ENCODE measurements around the gene LCE7A.

Gene LCE7A
- 0 reads per million in 3 experiments for total RNA-seq

GRCh38 chr1:152859696-152860095 is at the start of gene LCE7A:
LCE7A (plus strand) TSS chr1:152859996; CDS start chr1:152860698, 702 bp downstream.
- DNase-seq: no peak

- DNase-seq: no peak
Measured at GRCh38 chr1:152811050-152811449, 48.7 kb upstream of the LCE7A start.

- DNase-seq: no peak
Measured at GRCh38 chr1:152811671-152812070, 48.1 kb upstream of the LCE7A start, which contains the start of gene LCE1B. LCE1B (plus strand) TSS chr1:152811971; CDS start chr1:152812447, 476 bp downstream.

- no peak for DNase-seq
Measured at GRCh38 chr1:152817309-152817708, 42.5 kb upstream of the LCE7A start.

DNA sequence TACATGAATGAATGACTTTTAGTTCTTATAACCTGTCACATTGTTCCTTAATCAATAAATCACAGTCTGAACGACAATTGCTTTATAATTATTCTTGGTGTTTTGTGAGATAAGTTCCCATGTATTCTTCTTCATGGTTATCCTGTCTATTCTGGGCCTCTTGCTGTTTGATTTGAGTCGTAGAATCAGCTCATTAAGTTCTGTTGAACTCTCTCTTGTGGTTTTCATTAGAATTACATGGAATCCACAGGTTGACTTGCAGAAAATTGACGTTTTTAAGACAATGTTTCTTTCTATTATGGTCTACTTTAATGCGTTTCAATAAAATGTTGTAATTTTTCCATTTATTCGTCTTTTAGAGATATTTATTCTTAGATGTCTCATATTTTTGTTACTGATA is 36.5 kb upstream of the LCE7A start:
- DNase-seq: no peak

DNA sequence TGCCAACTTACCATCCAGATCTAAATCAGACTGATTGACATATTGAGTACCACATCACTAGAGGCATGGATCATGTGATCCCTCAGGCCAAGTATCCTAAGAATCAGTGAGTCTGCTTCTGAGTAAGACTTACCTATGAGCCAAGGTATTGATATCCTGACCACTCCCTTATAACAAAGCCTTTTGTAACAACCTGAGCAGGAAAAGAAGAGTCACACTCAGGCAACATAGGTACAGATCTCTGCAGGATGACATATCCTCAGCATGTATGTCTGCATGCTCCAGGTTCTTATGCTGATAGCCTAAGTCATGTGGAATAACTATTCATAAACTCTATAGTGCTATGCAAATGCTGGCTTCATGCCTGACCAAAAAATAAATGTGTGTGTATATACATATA is 34.8 kb upstream of the LCE7A start:
- no peak for DNase-seq

DNA sequence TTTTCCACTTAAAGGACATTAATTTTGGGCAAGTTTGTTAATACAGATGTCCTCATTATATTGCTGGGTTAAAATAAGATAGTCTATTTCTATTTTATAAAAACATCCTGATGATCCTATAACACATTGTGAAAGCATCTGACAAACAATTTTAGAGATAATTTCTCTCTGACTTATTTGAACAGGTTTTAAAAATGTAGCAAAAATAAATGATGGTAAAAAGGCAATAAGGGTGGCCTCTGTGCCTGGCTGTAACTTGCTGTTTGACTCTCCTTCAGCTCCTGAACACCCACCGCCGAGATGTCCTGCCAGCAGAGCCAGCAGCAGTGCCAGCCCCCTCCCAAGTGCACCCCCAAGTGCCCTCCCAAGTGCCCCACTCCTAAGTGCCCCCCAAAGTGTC is 32.6 kb upstream of the LCE7A start, which contains the start of gene LCE1A:
Gene LCE1A, plus strand, starts transcription at position 301 of the 400 bp plus-strand sequence. Its CDS starts 0 bp downstream, at position 301.
- no peak for DNase-seq

GRCh38 chr1:152836870-152837269 is 22.9 kb upstream of the LCE7A start:
- no peak for DNase-seq

DNA sequence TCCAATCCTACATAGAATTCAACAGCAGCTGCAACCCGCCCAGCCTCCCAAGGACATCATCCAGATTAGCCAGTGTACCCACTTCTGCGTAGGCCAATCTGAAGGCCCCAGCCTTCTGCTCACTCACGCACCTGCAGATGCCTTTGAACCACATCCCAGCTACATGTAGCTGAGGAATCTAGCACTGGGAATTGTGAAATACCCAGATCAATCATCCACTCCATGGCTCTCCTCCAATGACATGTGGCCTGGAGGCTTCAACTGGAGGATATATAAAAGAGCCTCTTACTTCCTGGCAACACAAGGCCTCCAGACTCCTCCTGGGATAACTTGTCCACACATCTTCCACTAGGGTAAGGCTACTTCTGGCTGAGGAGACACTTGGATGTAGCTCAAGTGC is 17.2 kb upstream of the LCE7A start, which contains the start of gene LCE6A:
Gene LCE6A, plus strand, starts transcription at position 301 of the 400 bp plus-strand sequence. CDS start 665 bp downstream, outside the sequence.
- no peak for DNase-seq

- no peak for DNase-seq
Measured at GRCh38 chr1:152855661-152856060, 4.1 kb upstream of the LCE7A start.

GRCh38 chr1:152858062-152858461 is 1.7 kb upstream of the LCE7A start:
- DNase-seq: no peak

DNA sequence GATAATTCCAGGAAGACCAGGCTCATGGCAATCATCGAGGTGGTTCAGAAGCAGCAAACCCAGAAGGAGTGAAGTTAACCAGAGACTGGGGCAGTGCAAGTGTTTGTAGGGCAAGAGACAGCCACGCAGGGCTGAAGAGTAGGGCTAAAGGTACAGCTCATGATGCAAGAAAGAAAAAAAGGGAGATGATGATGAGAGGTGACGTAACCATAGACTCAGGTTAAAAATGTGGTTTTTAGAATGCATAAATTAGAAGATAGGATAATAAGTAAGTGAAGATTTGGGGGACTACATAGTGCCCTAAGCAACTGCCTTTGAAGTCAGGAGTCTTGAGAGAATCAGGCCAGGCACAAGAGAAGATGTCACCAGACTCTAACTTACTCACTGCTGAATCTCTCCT is 333 bp downstream of the LCE7A start:
- no peak for DNase-seq

DNA sequence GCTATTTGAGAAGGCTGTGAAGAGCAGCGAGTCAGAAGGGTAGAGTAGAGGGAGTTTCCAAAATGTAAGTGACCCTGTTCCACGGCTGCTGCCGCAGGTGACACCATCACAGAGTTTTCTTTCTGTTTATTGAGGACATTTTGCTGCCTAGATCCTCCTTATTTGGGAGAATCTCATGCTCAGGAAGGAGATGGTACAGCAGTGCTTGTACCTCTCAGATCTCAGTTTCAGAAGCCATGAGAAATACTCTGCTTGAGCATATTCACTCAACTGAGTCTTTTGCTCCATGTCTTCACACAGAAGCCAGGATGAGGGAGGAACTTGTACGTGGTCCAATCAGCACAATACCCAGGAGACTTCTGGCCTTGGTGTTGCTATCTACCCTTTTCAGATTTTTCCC is 1.6 kb downstream of the LCE7A start:
- no peak for DNase-seq

- DNase-seq: no peak
Measured at GRCh38 chr1:152864443-152864842, 4.6 kb downstream of the LCE7A start.

DNA sequence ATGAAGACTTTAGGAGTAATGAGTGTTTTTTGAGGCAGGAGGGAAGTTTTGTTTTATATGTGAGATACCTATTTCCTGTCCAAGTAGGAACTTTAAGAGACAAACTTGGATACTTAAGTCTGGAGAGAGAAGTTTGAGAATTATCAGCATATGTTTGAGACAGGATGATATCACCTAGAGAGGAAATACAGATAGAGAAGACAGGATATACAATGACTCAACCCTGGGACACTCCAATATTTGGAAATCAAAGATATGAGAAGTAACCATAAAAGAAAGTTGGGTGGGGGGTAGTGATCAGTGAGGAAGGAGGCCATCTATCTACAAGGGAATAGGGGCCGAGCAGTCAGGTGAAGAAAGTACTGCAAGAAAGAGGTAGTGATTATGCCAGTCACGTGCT is 6.5 kb downstream of the LCE7A start:
- no peak for DNase-seq

DNA sequence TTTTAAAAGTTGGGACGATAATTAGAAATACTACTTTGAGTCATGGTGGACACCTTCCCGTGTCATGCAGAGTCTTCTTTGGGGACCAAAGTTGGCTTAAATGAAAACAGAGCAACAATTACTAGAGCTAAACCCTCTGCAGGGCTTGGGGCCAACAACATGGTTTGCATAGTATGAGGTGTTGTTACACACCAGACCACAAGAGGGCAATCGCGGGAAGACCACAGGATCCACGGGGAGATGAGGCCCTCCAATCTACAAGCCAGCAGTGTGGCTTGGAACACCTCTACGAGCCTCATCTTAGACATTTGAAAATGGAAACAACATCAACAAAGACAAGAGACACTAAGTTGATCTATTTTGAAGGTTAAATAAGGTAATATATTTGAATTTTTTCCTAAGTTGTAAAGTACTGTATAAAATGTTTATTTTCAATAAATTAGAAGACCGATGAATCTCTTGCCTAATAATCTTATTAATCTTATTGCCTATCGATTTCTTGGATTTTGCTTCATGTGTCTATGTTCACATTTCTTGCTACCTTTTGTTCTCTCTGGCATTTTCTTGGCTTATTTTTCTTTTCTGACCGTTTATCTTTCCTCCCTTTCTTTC is 10.1 kb downstream of the LCE7A start:
- DNase-seq: peak; percentile 28

DNA sequence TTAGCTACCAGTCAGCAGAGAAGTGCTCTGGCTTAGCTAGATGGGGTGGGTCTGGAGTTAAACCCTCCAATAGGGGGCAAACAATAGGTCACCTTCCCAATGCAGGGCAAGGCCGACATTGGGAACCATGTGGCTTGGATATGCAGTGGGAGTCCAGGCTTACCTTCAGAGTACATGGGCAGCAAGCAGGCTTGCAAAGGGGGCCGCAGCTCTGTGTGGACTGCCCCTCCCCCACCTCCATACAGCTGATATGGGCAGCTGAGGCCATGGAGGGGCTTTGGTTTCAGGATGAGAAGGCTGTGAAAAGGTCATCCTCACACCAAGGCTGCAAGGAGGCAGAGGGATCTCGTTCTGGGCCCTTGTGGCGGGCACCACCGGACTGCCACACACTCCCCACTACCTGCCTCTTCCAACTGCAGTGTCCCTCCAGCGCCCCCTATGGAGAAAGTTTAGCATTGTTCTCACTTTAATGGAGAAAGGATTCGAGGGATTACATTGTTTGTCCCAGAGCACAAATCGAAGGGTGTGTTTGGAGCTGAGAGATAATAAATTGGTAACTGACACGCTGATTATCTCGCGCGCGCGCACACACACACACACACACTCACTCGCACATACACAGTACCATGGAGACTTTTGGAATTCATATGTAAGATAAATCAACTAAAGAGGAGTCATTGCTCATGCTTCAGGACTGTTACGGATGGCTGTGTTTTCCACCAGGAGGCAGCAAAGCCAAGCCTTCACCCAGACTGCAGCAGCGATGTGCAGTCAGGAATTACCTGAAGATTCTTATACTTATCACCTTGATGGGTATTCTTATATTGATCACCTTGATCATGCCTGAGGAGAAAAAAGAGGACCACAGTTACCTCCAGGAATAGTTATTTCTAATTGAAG is 11.3 kb downstream of the LCE7A start:
- no peak for DNase-seq

DNA sequence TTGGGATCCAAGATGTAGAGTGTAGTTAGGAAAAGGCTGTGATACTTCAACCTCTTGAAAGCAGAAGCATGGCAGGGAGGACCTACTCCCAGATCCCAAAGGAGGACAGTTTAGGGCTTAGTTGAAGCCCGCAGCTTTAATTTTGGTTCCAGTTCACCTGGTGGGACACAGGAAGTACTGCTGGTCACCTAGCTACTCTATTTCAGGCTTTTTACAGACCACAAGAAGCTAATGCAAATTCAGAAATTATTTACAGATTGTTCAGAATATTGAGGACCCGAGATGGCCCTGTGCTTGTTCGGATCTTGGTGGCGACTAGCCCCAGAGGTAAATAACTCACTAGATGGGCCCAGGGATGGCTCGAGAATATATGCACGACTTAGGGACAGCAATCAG is 11.9 kb downstream of the LCE7A start:
- no peak for DNase-seq

DNA sequence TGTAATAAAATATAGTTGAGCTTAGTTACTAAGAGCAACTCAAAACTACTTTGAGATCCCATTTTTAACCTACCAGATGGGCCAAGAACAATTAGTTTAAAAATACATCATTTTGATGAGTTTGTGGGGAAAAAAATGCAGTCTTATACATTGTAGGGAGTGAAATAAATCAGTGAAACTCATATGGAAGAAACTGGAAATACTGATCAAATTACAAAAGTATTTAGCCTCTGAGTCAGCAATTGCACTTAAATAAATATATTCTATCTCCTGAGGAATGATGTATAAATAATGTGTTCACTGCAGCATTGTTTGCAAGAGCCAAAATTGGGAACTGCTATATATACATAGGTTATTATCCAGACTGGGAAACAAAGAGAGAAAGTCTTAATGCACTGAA is 13.7 kb downstream of the LCE7A start:
- DNase-seq: no peak

- no peak for DNase-seq
Measured at GRCh38 chr1:152876827-152877226, 17.0 kb downstream of the LCE7A start.

GRCh38 chr1:152878042-152878441 is 18.2 kb downstream of the LCE7A start, which contains the start of gene SMCP:
SMCP (plus strand) TSS chr1:152878322; CDS start chr1:152884423, 6,101 bp downstream.
- DNase-seq: no peak

DNA sequence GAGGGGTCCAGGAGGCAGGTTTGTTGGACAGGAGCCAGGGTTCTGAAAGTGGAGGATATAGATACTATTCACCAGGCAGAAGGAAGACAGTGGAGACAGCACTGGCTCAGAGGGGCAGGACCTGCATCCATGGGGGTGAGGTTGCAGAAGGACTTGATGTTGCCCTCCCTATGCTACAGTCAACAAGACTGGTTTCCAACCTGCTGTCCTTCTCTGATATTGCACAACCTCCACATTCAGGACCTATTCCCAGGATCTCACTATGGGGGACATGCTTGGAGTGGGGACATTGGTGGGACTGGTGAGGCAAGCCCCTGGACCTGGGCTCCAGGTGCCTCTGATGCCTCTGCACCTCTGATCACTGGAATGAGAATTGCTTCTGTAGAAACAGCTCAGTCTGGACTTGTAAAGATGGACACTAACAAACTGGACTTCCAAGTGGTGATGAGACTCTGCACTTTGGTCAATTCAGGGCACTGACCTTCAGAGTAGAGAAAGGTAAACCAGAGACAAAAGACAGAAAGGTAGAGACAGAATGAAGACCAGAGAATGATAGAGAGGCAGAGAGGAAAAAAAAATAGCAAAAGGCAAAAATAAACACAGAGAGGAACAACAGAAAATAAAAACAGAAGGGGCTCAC is 19.9 kb downstream of the LCE7A start:
- no peak for DNase-seq

DNA sequence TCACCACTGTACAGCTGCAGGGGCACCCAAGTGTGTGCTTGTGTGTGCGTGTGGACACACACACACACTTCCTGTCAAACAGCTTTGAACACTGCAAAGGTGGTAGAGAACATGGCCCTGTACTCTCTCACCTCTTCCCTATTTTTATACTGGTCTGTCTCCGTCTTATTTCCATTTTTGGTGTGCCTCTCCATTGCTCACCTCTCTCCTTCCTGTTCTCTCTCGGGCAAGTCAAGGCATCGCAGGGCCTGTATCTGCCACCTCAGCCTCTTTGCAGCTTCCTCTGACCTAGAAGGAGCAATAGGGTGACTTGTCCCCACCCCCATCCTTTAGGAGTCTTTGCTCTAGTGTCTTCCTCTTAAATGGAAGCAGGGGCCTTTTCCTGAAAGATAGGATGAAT is 20.5 kb downstream of the LCE7A start:
- no peak for DNase-seq

Data from central memory CD4-positive, alpha-beta T cell (primary cell).